Fibroblast of lung (primary cell): ENCODE data around the gene ITPR3. TPM values are rescaled to one million over a fixed set of nuclear protein-coding genes. Genes with fewer than 3 reads are reported as not detected.
A peak's percentile ranks its signal among the peaks of the same experiment; 100 is the strongest.

ENCODE experiments used
- DNase-seq, 2 donors: peaks; one replicate each; pipeline versions ENCODE4 v3.0.0 to v3.0.0-alpha.2; 2010; ENCODE audit warnings: low read depth in 2 of 2
- H2AFZ ChIP-seq: 2 replicates; pipeline ENCODE4 v1.5.1; 2012; ENCODE audit warnings: low read length, control low read depth, inconsistent platforms
- H3K27ac ChIP-seq: 2 replicates; pipeline ENCODE4 v1.5.1; 2011; ENCODE audit warnings: low read length, control low read depth; ENCODE audit not compliant: insufficient read depth
- H3K27me3 ChIP-seq: 2 replicates; pipeline ENCODE4 v1.5.1; 2011; ENCODE audit warnings: mild to moderate bottlenecking, low read length; ENCODE audit not compliant: control insufficient read depth, insufficient read depth
- H3K36me3 ChIP-seq: 2 replicates; pipeline ENCODE4 v1.5.1; 2011; ENCODE audit warnings: low read length; ENCODE audit not compliant: control insufficient read depth, insufficient read depth
- H3K4me1 ChIP-seq: 2 replicates; pipeline ENCODE4 v1.5.1; 2011; ENCODE audit warnings: low read length; ENCODE audit not compliant: control insufficient read depth, insufficient read depth; ENCODE audit errors: extremely low read depth
- H3K4me2 ChIP-seq: 2 replicates; pipeline ENCODE4 v1.5.1; 2011; ENCODE audit warnings: low read length, control low read depth; ENCODE audit not compliant: insufficient read depth; ENCODE audit errors: extremely low read depth
- H3K4me3 ChIP-seq, 4 experiments: fragments of 200-600 bp in 1 of 4; sonication (generic) in 1 of 4; replicated peaks in 1 of 4; 2 replicates each; pipeline ENCODE4 v1.5.1; 2011 to 2016; ENCODE audit warnings: low read length in 4 of 4, low read depth in 3 of 4, mild to moderate bottlenecking in 3 of 4, control low read depth in 2 of 4, inconsistent platforms in 1 of 4, mixed read lengths in 1 of 4; ENCODE audit not compliant: insufficient read depth in 1 of 4; ENCODE audit errors: control extremely low read depth in 1 of 4
- H3K79me2 ChIP-seq: 2 replicates; pipeline ENCODE4 v1.5.1; 2012; ENCODE audit warnings: mild to moderate bottlenecking, low read length, inconsistent platforms; ENCODE audit not compliant: control insufficient read depth, insufficient read depth
- H3K9ac ChIP-seq: 2 replicates; pipeline ENCODE4 v1.5.1; 2011; ENCODE audit warnings: mild to moderate bottlenecking, low read length, control low read depth; ENCODE audit not compliant: insufficient read depth
- H3K9me3 ChIP-seq: 2 replicates; pipeline ENCODE4 v1.5.1; 2012; ENCODE audit warnings: low read depth, low read length; ENCODE audit not compliant: control insufficient read depth, insufficient read depth
- H4K20me1 ChIP-seq: 2 replicates; pipeline ENCODE4 v1.5.1; 2011; ENCODE audit warnings: low read length; ENCODE audit not compliant: control insufficient read depth, insufficient read depth; ENCODE audit errors: extremely low read depth
- EZH2 ChIP-seq: IDR thresholded peaks from 2 replicates; pipeline ENCODE4 v1.5.1; 2012; ENCODE audit warnings: low read length, control low read depth, mild to moderate bottlenecking; ENCODE audit errors: missing control alignments
- polyA plus RNA-seq, 2 donors: library from polyadenylated mRNA; depleted of rRNA in 1 of 2; stranded (reverse) in 1 of 2; unstranded in 1 of 2; fragments of >200 nt; gene quantifications; 2 replicates each; pipeline ENCODE4 v1.2.1, GENCODE V29; 2011 to 2012; ENCODE audit warnings: missing spikeins in 1 of 2
- total RNA-seq: library from RNA; depleted of rRNA; stranded (reverse); fragments of >200 nt; gene quantifications from 2 replicates; pipeline ENCODE4 v1.2.1, GENCODE V29; 2014
- TF ChIP-seq, protein P1 (sequence below), 2 donors: IDR thresholded peaks in 1 of 2; conservative IDR thresholded peaks in 1 of 2; 1 replicate in 1 of 2; 2 replicates in 1 of 2; pipeline ENCODE4 v1.5.1; 2011 to 2012; ENCODE audit warnings: low read length in 2 of 2, control low read depth in 1 of 2, inconsistent platforms in 1 of 2, low read depth in 1 of 2, mild to moderate bottlenecking in 1 of 2

The ITPR3 gene
- total and polyA plus RNA-seq, 2 donors (not counting 1 experiment from before 2014, with no cell fraction given) = 9.6 to 43.4 TPM

GRCh38 chr6:33675968-33676367 is 54.8 kb downstream of the ITPR3 start:
- Histone ChIP-seq H2AFZ (no peak overlapping the region), H3K4me2 (no peak overlapping the region), H4K20me1 (no peaks in the 10 kb centered on the region), H3K9ac (no peak overlapping the region), H3K79me2 (no peaks in the 10 kb centered on the region), H3K36me3 (peaks cover 34% of the 10 kb centered on the region), H3K4me3 (no peak overlapping the region), H3K27me3 (no peaks in the 10 kb centered on the region), H3K27ac (no peak overlapping the region), H3K4me1 (peaks cover 25% of the 10 kb centered on the region), H3K9me3 (no peaks in the 10 kb centered on the region)
- no peak for DNase-seq
- TF ChIP-seq, protein P1, sequence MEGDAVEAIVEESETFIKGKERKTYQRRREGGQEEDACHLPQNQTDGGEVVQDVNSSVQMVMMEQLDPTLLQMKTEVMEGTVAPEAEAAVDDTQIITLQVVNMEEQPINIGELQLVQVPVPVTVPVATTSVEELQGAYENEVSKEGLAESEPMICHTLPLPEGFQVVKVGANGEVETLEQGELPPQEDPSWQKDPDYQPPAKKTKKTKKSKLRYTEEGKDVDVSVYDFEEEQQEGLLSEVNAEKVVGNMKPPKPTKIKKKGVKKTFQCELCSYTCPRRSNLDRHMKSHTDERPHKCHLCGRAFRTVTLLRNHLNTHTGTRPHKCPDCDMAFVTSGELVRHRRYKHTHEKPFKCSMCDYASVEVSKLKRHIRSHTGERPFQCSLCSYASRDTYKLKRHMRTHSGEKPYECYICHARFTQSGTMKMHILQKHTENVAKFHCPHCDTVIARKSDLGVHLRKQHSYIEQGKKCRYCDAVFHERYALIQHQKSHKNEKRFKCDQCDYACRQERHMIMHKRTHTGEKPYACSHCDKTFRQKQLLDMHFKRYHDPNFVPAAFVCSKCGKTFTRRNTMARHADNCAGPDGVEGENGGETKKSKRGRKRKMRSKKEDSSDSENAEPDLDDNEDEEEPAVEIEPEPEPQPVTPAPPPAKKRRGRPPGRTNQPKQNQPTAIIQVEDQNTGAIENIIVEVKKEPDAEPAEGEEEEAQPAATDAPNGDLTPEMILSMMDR (conservative IDR thresholded peaks at IDR 0.05 in 1 of 2, IDR thresholded peaks at IDR 0.05 in 1 of 2; ENCODE audit: low read depth in 1 of 2, low read length in 2 of 2) = no peak
- no peak for TF ChIP-seq EZH2

- Histone ChIP-seq H3K4me2 (peak overlapping the region; percentile 25), H3K27ac (peak overlapping the region; percentile 20), H2AFZ (no peak overlapping the region), H3K79me2 (no peaks in the 10 kb centered on the region), H4K20me1 (no peaks in the 10 kb centered on the region), H3K4me3 (no peak overlapping the region), H3K27me3 (no peaks in the 10 kb centered on the region), H3K36me3 (peaks cover 33% of the 10 kb centered on the region), H3K9me3 (no peaks in the 10 kb centered on the region), H3K9ac (peak overlapping the region; percentile 2), H3K4me1 (peaks cover 23% of the 10 kb centered on the region)
- no peak for DNase-seq
- no peak for TF ChIP-seq EZH2
Observed at GRCh38 chr6:33676416-33677142, 55.5 kb downstream of the ITPR3 start.

GRCh38 chr6:33677143-33677660 is 56.1 kb downstream of the ITPR3 start:
- Histone ChIP-seq H3K4me2 (peak overlapping the region; percentile 15), H3K4me1 (peaks cover 23% of the 10 kb centered on the region), H3K79me2 (no peaks in the 10 kb centered on the region), H2AFZ (no peak overlapping the region), H4K20me1 (no peaks in the 10 kb centered on the region), H3K9ac (no peak overlapping the region), H3K27ac (peak overlapping the region; percentile 8), H3K9me3 (no peaks in the 10 kb centered on the region), H3K27me3 (no peaks in the 10 kb centered on the region), H3K36me3 (peaks cover 33% of the 10 kb centered on the region), H3K4me3 (no peak overlapping the region)
- no peak for TF ChIP-seq EZH2
- TF ChIP-seq, protein P1 (conservative IDR thresholded peaks at IDR 0.05 in 1 of 2, IDR thresholded peaks at IDR 0.05 in 1 of 2; ENCODE audit: low read depth in 1 of 2, low read length in 2 of 2) = no peak
- peak in 1 of 2 donors; percentile 18 for DNase-seq
